Measurements from ENCODE around the gene KRT35. TPM values are rescaled to one million over a fixed set of nuclear protein-coding genes. Genes with fewer than 3 reads are reported as not detected.
"Not testable (repeated sequence)": the region's sequence is repeated elsewhere in the genome, so short reads cannot be mapped to it uniquely, and the experiment has no call there.

The KRT35 gene
- total RNA-seq, 1 donor from 2014 or later = not detected

DNA sequence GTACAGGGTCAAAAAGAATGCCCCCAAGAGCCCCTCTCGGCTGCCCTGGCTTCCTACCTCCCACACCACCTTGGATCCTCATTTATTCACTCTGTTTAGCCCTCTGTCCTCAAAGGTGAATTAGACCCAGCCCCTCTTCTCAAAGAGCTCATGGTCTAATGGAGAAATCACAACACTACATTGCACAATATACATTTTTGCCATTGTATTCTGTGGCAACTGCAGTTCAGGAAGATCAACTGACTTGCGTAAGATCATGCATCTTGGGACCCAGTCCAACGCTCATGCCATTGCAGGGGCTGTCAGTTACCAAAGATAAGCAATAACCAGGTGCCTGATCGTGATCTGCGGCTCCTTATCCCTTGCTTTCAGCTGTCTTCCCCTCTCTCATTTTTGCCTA is 41.6 kb downstream of the KRT35 start:
- no peak for DNase-seq (ENCODE audit: low spot score in 2 of 2, unreplicated experiment in 2 of 2)
- Mint-ChIP-seq H3K36me3 (no peaks in the 10 kb centered on the region), H3K27ac (no peak overlapping the region), H3K27me3 (ENCODE audit: low read depth) (no peaks in the 10 kb centered on the region), H3K4me1 (peaks cover 4% of the 10 kb centered on the region), H3K4me3 (no peak overlapping the region), H3K9me3 (no peaks in the 10 kb centered on the region)
- TF ChIP-seq, protein P1, sequence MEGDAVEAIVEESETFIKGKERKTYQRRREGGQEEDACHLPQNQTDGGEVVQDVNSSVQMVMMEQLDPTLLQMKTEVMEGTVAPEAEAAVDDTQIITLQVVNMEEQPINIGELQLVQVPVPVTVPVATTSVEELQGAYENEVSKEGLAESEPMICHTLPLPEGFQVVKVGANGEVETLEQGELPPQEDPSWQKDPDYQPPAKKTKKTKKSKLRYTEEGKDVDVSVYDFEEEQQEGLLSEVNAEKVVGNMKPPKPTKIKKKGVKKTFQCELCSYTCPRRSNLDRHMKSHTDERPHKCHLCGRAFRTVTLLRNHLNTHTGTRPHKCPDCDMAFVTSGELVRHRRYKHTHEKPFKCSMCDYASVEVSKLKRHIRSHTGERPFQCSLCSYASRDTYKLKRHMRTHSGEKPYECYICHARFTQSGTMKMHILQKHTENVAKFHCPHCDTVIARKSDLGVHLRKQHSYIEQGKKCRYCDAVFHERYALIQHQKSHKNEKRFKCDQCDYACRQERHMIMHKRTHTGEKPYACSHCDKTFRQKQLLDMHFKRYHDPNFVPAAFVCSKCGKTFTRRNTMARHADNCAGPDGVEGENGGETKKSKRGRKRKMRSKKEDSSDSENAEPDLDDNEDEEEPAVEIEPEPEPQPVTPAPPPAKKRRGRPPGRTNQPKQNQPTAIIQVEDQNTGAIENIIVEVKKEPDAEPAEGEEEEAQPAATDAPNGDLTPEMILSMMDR (IDR thresholded peaks at IDR 0.05; ENCODE audit: unreplicated experiment) = no peak

DNA sequence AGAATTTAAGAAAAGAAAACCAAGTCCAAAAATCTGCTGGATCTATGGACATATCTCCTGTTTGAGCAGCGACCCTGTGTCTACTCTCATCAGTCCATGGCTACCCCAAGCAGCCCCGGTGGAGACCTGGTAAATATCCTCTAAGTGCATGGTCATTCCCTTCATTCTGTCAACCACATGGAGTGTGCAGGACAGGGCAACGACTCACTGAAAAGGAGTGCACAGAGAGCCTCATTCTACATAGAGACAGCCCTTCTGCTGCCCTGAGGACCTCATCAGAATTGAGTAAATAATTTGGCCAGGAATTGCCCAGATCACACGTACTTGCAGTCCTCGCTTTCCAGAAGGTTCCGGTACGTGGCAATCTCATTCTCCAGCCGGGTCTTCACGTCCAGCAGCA is 43.2 kb downstream of the KRT35 start:
- H3K4me3 Mint-ChIP-seq = no peak overlapping the region
- no peaks in the 10 kb centered on the region for H3K9me3 Mint-ChIP-seq
- H3K36me3 Mint-ChIP-seq = no peaks in the 10 kb centered on the region
- H3K27me3 Mint-ChIP-seq (ENCODE audit: low read depth) = no peaks in the 10 kb centered on the region
- TF ChIP-seq, protein P1 (IDR thresholded peaks at IDR 0.05; ENCODE audit: unreplicated experiment) = no peak
- H3K4me1 Mint-ChIP-seq = peaks cover 7% of the 10 kb centered on the region
- no peak overlapping the region for H3K27ac Mint-ChIP-seq
- DNase-seq (ENCODE audit: low spot score in 2 of 2, unreplicated experiment in 2 of 2) = no peak

DNA sequence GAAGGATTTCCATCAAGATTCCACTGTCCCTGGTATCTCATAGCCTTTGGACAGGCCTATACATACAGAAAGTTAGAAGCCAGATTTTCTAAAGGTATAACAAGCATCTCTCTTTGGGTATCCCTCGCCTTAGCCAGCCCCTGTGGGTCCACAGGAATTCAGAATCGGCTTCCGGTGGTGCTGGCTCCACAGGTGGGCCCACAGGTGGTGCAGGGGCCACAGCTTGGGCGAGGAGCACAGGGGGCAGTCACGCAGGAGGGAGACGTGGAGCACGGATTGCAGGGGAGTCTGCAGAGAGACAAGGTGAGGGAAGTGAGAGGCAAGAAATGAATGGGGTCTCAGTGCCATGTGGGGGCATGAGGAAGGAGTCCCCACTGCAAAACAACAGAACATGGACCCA is 43.7 kb downstream of the KRT35 start:
- Mint-ChIP-seq H3K4me1 (peaks cover 7% of the 10 kb centered on the region), H3K36me3 (no peaks in the 10 kb centered on the region), H3K27ac (no peak overlapping the region), H3K4me3 (no peak overlapping the region), H3K27me3 (ENCODE audit: low read depth) (no peaks in the 10 kb centered on the region), H3K9me3 (no peaks in the 10 kb centered on the region)
- TF ChIP-seq, protein P1 (IDR thresholded peaks at IDR 0.05; ENCODE audit: unreplicated experiment) = no peak
- DNase-seq (ENCODE audit: low spot score in 2 of 2, unreplicated experiment in 2 of 2) = no peak

DNA sequence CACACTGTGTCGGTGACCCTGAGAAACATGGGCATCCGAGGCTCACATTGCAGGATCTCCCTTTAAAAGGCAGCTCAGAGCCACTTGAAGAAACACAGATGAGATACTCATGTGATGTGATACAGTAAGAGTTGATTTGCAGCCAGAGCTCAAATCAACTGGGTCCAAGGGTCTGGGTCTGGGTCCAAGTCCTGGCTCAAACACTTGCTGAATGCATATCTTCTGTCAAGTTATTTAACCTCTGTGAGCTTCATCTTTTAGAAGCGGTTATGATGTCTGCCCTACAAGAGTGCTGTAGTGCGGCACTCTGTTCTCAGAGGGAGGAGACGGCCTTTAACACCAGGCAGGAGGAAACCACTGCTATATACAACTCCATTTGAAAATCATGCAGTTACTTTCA is 46.5 kb downstream of the KRT35 start:
- Mint-ChIP-seq H3K27me3 (ENCODE audit: low read depth) (no peaks in the 10 kb centered on the region), H3K9me3 (no peaks in the 10 kb centered on the region), H3K36me3 (no peaks in the 10 kb centered on the region), H3K4me3 (no peak overlapping the region), H3K27ac (no peak overlapping the region), H3K4me1 (peaks cover 7% of the 10 kb centered on the region)
- DNase-seq (ENCODE audit: low spot score in 2 of 2, unreplicated experiment in 2 of 2) = no peak
- TF ChIP-seq, protein P1 (IDR thresholded peaks at IDR 0.05; ENCODE audit: unreplicated experiment) = no peak

DNA sequence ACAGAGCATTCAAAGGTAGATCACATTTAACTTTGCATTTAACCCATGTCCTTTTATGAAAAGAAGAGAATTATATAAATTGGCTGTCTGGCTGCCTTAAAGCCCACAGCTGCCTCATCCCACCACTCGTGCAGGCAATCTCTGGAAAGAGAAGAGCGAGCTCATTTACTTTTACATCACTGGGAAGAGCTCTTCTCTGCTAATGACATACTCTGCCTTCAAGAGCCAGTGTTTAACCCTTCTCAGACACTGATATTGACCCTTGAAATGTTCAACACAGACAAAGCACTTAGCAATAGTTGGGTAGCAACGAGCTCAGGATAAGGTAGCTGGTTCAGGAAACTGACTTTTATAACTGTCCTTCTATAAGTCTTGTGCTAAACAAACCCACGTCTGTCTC is 46.9 kb downstream of the KRT35 start:
- H3K9me3 Mint-ChIP-seq = no peaks in the 10 kb centered on the region
- H3K27ac Mint-ChIP-seq = no peak overlapping the region
- peaks cover 7% of the 10 kb centered on the region for H3K4me1 Mint-ChIP-seq
- no peaks in the 10 kb centered on the region for H3K27me3 Mint-ChIP-seq (ENCODE audit: low read depth)
- no peak overlapping the region for H3K4me3 Mint-ChIP-seq
- DNase-seq (ENCODE audit: low spot score in 2 of 2, unreplicated experiment in 2 of 2) = no peak
- H3K36me3 Mint-ChIP-seq = no peaks in the 10 kb centered on the region
- TF ChIP-seq, protein P1 (IDR thresholded peaks at IDR 0.05; ENCODE audit: unreplicated experiment) = no peak

DNA sequence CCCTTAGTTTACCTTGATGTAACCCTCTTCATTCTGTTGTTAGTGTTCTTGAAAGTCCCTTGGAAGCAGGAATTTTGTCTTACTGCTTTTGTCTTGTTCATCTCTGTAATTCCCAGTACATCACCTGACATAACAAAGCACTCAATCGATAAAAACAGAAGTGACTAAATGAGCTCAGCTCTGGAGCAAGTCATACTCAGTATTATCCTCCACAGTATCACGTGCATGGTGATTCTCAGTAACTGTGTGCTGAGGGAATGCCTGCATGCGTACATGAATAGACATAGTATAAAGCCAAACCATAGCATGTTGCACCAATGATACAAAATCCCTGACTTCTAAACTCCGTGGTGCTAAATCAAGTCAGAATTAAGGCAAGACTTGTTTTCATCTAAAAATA is 47.4 kb downstream of the KRT35 start:
- no peaks in the 10 kb centered on the region for H3K27me3 Mint-ChIP-seq (ENCODE audit: low read depth)
- DNase-seq (ENCODE audit: low spot score in 2 of 2, unreplicated experiment in 2 of 2) = no peak
- H3K36me3 Mint-ChIP-seq = no peaks in the 10 kb centered on the region
- no peak overlapping the region for H3K27ac Mint-ChIP-seq
- H3K9me3 Mint-ChIP-seq = no peaks in the 10 kb centered on the region
- H3K4me1 Mint-ChIP-seq = peaks cover 7% of the 10 kb centered on the region
- H3K4me3 Mint-ChIP-seq = no peak overlapping the region
- TF ChIP-seq, protein P1 (IDR thresholded peaks at IDR 0.05; ENCODE audit: unreplicated experiment) = no peak

DNA sequence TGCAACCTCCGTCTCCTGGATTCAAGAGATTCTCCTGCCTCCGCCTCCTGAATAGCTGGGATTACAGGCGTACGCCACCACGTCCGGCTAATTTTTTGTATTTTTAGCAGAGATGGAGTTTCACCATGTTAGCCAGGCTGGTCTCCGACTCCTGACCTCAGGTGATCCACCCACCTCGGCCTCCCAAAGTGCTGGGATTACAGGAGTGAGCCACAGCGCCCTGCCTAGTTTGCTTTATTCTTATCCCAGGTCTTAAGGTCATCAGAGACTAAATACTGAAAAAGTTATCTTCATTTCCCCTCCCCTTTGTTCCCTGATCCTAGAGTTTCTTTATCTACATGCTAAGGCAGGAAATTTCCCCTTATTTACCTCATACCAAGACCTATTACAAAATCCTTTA is 50.6 kb downstream of the KRT35 start:
- not testable (repeated sequence) for DNase-seq (ENCODE audit: low spot score in 2 of 2, unreplicated experiment in 2 of 2); H3K27ac Mint-ChIP-seq; H3K4me1 Mint-ChIP-seq; H3K36me3 Mint-ChIP-seq; H3K27me3 Mint-ChIP-seq (ENCODE audit: low read depth); H3K9me3 Mint-ChIP-seq; H3K4me3 Mint-ChIP-seq
